GM23338 (cell line): ENCODE measurements around the gene OR2V2. TPM values are rescaled to one million over a fixed set of nuclear protein-coding genes. Genes with fewer than 3 reads are reported as not detected.

Experiments used
- ATAC-seq: fragments of 200-7000 bp; cut with Tn5 transposase; 3 replicates; pipeline ENCODE4 v1.9.1; 2020
- DNase-seq: peaks from one replicate; pipeline ENCODE4 v3.0.0-alpha.2; 2015; ENCODE audit warnings: low spot score
- H2AFZ ChIP-seq: fragments of 200-600 bp; sonication (generic); 2 replicates; pipeline ENCODE4 v1.8.0; 2016; ENCODE audit warnings: antibody characterized with exemption, mild to moderate bottlenecking, moderate library complexity
- H3F3A ChIP-seq: fragments of 200-600 bp; sonication (generic); replicated peaks from 2 replicates; pipeline ENCODE4 v1.8.0; 2017; ENCODE audit warnings: antibody characterized with exemption, mixed run types, low read depth
- H3K27ac ChIP-seq: fragments of 200-600 bp; sonication (generic); 2 replicates; pipeline ENCODE4 v1.6.1; 2016; ENCODE audit warnings: low read depth
- H3K27me3 ChIP-seq: fragments of 200-600 bp; sonication (generic); 2 replicates; pipeline ENCODE4 v1.8.0; 2016; ENCODE audit warnings: mild to moderate bottlenecking, mixed run types, moderate library complexity; ENCODE audit not compliant: insufficient read depth
- H3K36me3 ChIP-seq: fragments of 200-600 bp; sonication (generic); 2 replicates; pipeline ENCODE4 v1.8.0; 2016; ENCODE audit warnings: mild to moderate bottlenecking; ENCODE audit not compliant: insufficient read depth
- H3K4me1 ChIP-seq: fragments of 200-600 bp; sonication (generic); 2 replicates; pipeline ENCODE4 v1.8.0; 2016; ENCODE audit warnings: mild to moderate bottlenecking, moderate library complexity; ENCODE audit not compliant: insufficient read depth
- H3K4me2 ChIP-seq: fragments of 200-600 bp; sonication (generic); 2 replicates; pipeline ENCODE4 v1.7.1; 2017; ENCODE audit warnings: mixed run types
- H3K4me3 ChIP-seq: fragments of 200-600 bp; sonication (generic); 2 replicates; pipeline ENCODE4 v1.6.1; 2016; ENCODE audit warnings: mixed run types
- H3K79me2 ChIP-seq: fragments of 200-600 bp; sonication (generic); replicated peaks from 2 replicates; pipeline ENCODE4 v1.8.0; 2017; ENCODE audit warnings: mild to moderate bottlenecking; ENCODE audit not compliant: insufficient read depth
- H3K9me2 ChIP-seq: fragments of 200-600 bp; sonication (generic); 2 replicates; pipeline ENCODE4 v1.8.0; 2017; ENCODE audit not compliant: insufficient read depth
- H4K20me1 ChIP-seq: fragments of 200-600 bp; sonication (generic); replicated peaks from 2 replicates; pipeline ENCODE4 v1.8.0; 2017; ENCODE audit warnings: mild to moderate bottlenecking; ENCODE audit not compliant: insufficient read depth
- H3K27ac Mint-ChIP-seq: 2 replicates; pipeline ENCODE4 v1.8.0; 2020; ENCODE audit warnings: inconsistent platforms, mild to moderate bottlenecking, moderate library complexity, mixed read lengths
- H3K27me3 Mint-ChIP-seq: 3 replicates; pipeline ENCODE4 v1.8.0; 2022; ENCODE audit warnings: low read depth, mild to moderate bottlenecking, moderate library complexity, mixed read lengths, inconsistent platforms; ENCODE audit not compliant: insufficient read depth, poor library complexity
- H3K36me3 Mint-ChIP-seq: 3 replicates; pipeline ENCODE4 v1.8.0; 2021; ENCODE audit warnings: low read depth, mild to moderate bottlenecking, inconsistent platforms, moderate library complexity, mixed read lengths
- H3K4me1 Mint-ChIP-seq: 3 replicates; pipeline ENCODE4 v1.8.0; 2020; ENCODE audit warnings: mild to moderate bottlenecking, inconsistent platforms, mixed read lengths
- H3K4me3 Mint-ChIP-seq: 3 replicates; pipeline ENCODE4 v1.8.0; 2021; ENCODE audit warnings: moderate library complexity, mild to moderate bottlenecking, inconsistent platforms, mixed read lengths
- H3K9me3 Mint-ChIP-seq: 3 replicates; pipeline ENCODE4 v1.8.0; 2020; ENCODE audit warnings: moderate library complexity, mild to moderate bottlenecking, inconsistent platforms, mixed read lengths
- CREB1 ChIP-seq: fragments of 250-450 bp; sonication (Bioruptor Pico); IDR thresholded peaks from 2 replicates; pipeline ENCODE4 v1.5.0; 2020; ENCODE audit warnings: low read depth, mild to moderate bottlenecking, moderate library complexity
- EZH2 ChIP-seq: fragments of 200-600 bp; sonication (generic); IDR thresholded peaks from one replicate; pipeline ENCODE4 v1.8.0; 2017; ENCODE audit warnings: antibody characterized with exemption, mild to moderate bottlenecking, low read depth; ENCODE audit not compliant: unreplicated experiment
- JUNB ChIP-seq: IDR thresholded peaks from one replicate; pipeline ENCODE4 v1.6.1; 2016; ENCODE audit warnings: antibody characterized with exemption; ENCODE audit not compliant: unreplicated experiment
- NANOG ChIP-seq: IDR thresholded peaks from 2 replicates; pipeline ENCODE4 v1.6.1; 2016; ENCODE audit warnings: antibody characterized with exemption, borderline replicate concordance
- ZNF331 ChIP-seq: fragments of 250-450 bp; sonication (Bioruptor Pico); IDR thresholded peaks from 2 replicates; pipeline ENCODE4 v1.5.0; 2020; ENCODE audit warnings: low read depth, mild to moderate bottlenecking, moderate library complexity
- polyA plus RNA-seq: library from polyadenylated mRNA; unstranded; fragments of >200 nt; fragmentation: Nextera tagmentation; extraction: Ambion mirVana; gene quantifications from 2 replicates; pipeline ENCODE4 v1.2.1, GENCODE V29; 2016
- total RNA-seq: library from RNA; depleted of rRNA; stranded (reverse); fragments of >200 nt; shearing (Covaris generic); gene quantifications from 2 replicates; pipeline ENCODE4 v1.2.3, GENCODE V29; 2014
- TF ChIP-seq, protein P1 (sequence below): IDR thresholded peaks from one replicate; pipeline ENCODE4 v1.6.1; 2018; ENCODE audit warnings: antibody characterized with exemption; ENCODE audit not compliant: unreplicated experiment
- TF ChIP-seq, protein P2 (sequence below), 2 experiments: fragments of 200-600 bp in 1 of 2; sonication (generic) in 1 of 2; conservative IDR thresholded peaks; 2 replicates each; pipeline versions ENCODE4 v1.5.1 to v1.6.1; 2016 to 2017; ENCODE audit warnings: antibody characterized with exemption in 2 of 2, low read depth in 2 of 2, mild to moderate bottlenecking in 2 of 2, moderate library complexity in 1 of 2
- TF ChIP-seq, protein P3 (sequence below): IDR thresholded peaks from 2 replicates; pipeline ENCODE4 v1.6.1; 2016; ENCODE audit warnings: antibody characterized with exemption
- TF ChIP-seq, protein P4 (sequence below): fragments of 250-450 bp; sonication (Bioruptor Pico); IDR thresholded peaks from 2 replicates; pipeline ENCODE4 v1.5.0; 2020; ENCODE audit warnings: mild to moderate bottlenecking, moderate library complexity

The OR2V2 gene
- total and polyA plus RNA-seq, 2 experiments from 2014 or later: not detected

DNA sequence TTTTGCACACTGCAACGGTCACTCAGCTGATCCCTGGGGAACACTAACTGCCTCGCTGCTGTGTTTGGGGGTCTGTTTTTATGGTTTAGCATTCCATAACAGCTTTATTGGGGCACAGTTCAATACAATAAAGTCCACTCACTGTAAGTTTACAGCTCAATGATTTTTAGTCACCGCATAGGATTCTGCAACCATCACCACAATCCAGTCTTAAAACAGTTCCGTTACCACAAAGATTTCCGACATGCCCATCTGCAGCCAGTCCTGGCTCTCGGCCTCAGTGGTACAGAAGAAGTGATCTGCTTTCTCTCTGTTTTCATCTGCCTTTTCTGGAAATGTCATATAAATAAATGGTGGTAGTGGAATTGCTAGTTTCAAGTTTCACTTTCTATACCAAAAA is 23.6 kb downstream of the OR2V2 start:
- H3K4me1 ChIP-seq: peaks cover 4% of the 10 kb centered on the region
- peaks cover 3% of the 10 kb centered on the region; the same call in 1 of the 2 replicates for H3F3A ChIP-seq
- no peak for ATAC-seq
- no peak overlapping the region for H3K27ac ChIP-seq
- H3K27ac Mint-ChIP-seq: no peak overlapping the region
- no peaks in the 10 kb centered on the region for H3K9me2 ChIP-seq
- DNase-seq: no peak
- H3K79me2 ChIP-seq: no peaks in the 10 kb centered on the region
- H2AFZ ChIP-seq: no peak overlapping the region
- peak overlapping the region; percentile 89; the same call in 1 of the 2 replicates for H3K4me2 ChIP-seq
- no peaks in the 10 kb centered on the region for H4K20me1 ChIP-seq
- peaks cover 62% of the 10 kb centered on the region for H3K27me3 Mint-ChIP-seq
- peaks cover 24% of the 10 kb centered on the region for H3K4me1 Mint-ChIP-seq
- H3K4me3 Mint-ChIP-seq: peak overlapping the region; percentile 81
- H3K36me3 ChIP-seq: no peaks in the 10 kb centered on the region
- H3K27me3 ChIP-seq: peaks cover 34% of the 10 kb centered on the region
- no peaks in the 10 kb centered on the region; the same call in 2 of the 3 replicates for H3K36me3 Mint-ChIP-seq
- peak; percentile 24 for TF ChIP-seq EZH2
- TF ChIP-seq, protein P1, sequence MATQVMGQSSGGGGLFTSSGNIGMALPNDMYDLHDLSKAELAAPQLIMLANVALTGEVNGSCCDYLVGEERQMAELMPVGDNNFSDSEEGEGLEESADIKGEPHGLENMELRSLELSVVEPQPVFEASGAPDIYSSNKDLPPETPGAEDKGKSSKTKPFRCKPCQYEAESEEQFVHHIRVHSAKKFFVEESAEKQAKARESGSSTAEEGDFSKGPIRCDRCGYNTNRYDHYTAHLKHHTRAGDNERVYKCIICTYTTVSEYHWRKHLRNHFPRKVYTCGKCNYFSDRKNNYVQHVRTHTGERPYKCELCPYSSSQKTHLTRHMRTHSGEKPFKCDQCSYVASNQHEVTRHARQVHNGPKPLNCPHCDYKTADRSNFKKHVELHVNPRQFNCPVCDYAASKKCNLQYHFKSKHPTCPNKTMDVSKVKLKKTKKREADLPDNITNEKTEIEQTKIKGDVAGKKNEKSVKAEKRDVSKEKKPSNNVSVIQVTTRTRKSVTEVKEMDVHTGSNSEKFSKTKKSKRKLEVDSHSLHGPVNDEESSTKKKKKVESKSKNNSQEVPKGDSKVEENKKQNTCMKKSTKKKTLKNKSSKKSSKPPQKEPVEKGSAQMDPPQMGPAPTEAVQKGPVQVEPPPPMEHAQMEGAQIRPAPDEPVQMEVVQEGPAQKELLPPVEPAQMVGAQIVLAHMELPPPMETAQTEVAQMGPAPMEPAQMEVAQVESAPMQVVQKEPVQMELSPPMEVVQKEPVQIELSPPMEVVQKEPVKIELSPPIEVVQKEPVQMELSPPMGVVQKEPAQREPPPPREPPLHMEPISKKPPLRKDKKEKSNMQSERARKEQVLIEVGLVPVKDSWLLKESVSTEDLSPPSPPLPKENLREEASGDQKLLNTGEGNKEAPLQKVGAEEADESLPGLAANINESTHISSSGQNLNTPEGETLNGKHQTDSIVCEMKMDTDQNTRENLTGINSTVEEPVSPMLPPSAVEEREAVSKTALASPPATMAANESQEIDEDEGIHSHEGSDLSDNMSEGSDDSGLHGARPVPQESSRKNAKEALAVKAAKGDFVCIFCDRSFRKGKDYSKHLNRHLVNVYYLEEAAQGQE: no peak
- H3K9me3 Mint-ChIP-seq: peaks cover 14% of the 10 kb centered on the region; the same call in 2 of the 3 replicates
- H3K4me3 ChIP-seq: peak overlapping the region; percentile 61

DNA sequence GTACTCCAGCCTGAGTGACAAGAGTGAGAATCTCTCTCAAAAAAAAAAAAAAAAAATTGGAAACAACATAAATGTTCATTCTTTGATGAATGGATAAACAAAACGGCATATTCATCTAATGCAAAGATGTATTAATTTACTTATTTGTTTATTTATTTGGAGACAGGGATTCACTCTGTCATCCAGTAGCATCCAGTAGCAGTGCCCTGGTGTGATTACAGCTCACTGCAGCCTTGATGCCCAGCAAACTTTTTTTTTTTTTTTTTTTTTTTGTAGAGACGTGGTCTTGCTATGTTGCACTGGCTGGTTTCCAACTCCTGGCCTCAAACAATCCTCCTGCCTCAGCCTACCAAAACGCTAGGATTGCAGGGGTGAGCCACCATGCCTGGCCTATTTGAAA is 24.4 kb downstream of the OR2V2 start:
- Histone ChIP-seq H3K4me2 (no peak overlapping the region), H3K4me3 (no peak overlapping the region), H3K9me2 (no peaks in the 10 kb centered on the region), H3F3A (peaks cover 3% of the 10 kb centered on the region; the same call in 1 of the 2 replicates), H3K79me2 (no peaks in the 10 kb centered on the region), H2AFZ (no peak overlapping the region), H3K27ac (no peak overlapping the region), H3K4me1 (peaks cover 4% of the 10 kb centered on the region), H4K20me1 (no peaks in the 10 kb centered on the region), H3K36me3 (no peaks in the 10 kb centered on the region), H3K27me3 (peaks cover 34% of the 10 kb centered on the region)
- Mint-ChIP-seq H3K36me3 (no peaks in the 10 kb centered on the region; the same call in 2 of the 3 replicates), H3K27ac (no peak overlapping the region), H3K4me3 (0 out of 3 replicates have a peak overlapping the region, but pooled peaks have one; percentile 86), H3K27me3 (peaks cover 57% of the 10 kb centered on the region), H3K9me3 (peaks cover 14% of the 10 kb centered on the region; the same call in 2 of the 3 replicates), H3K4me1 (peaks cover 24% of the 10 kb centered on the region)
- DNase-seq: no peak
- no peak for ATAC-seq
- TF ChIP-seq, protein P2, sequence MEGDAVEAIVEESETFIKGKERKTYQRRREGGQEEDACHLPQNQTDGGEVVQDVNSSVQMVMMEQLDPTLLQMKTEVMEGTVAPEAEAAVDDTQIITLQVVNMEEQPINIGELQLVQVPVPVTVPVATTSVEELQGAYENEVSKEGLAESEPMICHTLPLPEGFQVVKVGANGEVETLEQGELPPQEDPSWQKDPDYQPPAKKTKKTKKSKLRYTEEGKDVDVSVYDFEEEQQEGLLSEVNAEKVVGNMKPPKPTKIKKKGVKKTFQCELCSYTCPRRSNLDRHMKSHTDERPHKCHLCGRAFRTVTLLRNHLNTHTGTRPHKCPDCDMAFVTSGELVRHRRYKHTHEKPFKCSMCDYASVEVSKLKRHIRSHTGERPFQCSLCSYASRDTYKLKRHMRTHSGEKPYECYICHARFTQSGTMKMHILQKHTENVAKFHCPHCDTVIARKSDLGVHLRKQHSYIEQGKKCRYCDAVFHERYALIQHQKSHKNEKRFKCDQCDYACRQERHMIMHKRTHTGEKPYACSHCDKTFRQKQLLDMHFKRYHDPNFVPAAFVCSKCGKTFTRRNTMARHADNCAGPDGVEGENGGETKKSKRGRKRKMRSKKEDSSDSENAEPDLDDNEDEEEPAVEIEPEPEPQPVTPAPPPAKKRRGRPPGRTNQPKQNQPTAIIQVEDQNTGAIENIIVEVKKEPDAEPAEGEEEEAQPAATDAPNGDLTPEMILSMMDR (conservative IDR thresholded peaks at IDR 0.05; ENCODE audit: low read depth in 2 of 2): no peak
- TF ChIP-seq CREB1 (CRISPR knock-in tag) (no peak), JUNB (no peak), EZH2 (no peak), NANOG (no peak), ZNF331 (CRISPR knock-in tag) (no peak)
- TF ChIP-seq, protein P3, sequence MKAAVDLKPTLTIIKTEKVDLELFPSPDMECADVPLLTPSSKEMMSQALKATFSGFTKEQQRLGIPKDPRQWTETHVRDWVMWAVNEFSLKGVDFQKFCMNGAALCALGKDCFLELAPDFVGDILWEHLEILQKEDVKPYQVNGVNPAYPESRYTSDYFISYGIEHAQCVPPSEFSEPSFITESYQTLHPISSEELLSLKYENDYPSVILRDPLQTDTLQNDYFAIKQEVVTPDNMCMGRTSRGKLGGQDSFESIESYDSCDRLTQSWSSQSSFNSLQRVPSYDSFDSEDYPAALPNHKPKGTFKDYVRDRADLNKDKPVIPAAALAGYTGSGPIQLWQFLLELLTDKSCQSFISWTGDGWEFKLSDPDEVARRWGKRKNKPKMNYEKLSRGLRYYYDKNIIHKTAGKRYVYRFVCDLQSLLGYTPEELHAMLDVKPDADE: no peak
- TF ChIP-seq, protein P4, sequence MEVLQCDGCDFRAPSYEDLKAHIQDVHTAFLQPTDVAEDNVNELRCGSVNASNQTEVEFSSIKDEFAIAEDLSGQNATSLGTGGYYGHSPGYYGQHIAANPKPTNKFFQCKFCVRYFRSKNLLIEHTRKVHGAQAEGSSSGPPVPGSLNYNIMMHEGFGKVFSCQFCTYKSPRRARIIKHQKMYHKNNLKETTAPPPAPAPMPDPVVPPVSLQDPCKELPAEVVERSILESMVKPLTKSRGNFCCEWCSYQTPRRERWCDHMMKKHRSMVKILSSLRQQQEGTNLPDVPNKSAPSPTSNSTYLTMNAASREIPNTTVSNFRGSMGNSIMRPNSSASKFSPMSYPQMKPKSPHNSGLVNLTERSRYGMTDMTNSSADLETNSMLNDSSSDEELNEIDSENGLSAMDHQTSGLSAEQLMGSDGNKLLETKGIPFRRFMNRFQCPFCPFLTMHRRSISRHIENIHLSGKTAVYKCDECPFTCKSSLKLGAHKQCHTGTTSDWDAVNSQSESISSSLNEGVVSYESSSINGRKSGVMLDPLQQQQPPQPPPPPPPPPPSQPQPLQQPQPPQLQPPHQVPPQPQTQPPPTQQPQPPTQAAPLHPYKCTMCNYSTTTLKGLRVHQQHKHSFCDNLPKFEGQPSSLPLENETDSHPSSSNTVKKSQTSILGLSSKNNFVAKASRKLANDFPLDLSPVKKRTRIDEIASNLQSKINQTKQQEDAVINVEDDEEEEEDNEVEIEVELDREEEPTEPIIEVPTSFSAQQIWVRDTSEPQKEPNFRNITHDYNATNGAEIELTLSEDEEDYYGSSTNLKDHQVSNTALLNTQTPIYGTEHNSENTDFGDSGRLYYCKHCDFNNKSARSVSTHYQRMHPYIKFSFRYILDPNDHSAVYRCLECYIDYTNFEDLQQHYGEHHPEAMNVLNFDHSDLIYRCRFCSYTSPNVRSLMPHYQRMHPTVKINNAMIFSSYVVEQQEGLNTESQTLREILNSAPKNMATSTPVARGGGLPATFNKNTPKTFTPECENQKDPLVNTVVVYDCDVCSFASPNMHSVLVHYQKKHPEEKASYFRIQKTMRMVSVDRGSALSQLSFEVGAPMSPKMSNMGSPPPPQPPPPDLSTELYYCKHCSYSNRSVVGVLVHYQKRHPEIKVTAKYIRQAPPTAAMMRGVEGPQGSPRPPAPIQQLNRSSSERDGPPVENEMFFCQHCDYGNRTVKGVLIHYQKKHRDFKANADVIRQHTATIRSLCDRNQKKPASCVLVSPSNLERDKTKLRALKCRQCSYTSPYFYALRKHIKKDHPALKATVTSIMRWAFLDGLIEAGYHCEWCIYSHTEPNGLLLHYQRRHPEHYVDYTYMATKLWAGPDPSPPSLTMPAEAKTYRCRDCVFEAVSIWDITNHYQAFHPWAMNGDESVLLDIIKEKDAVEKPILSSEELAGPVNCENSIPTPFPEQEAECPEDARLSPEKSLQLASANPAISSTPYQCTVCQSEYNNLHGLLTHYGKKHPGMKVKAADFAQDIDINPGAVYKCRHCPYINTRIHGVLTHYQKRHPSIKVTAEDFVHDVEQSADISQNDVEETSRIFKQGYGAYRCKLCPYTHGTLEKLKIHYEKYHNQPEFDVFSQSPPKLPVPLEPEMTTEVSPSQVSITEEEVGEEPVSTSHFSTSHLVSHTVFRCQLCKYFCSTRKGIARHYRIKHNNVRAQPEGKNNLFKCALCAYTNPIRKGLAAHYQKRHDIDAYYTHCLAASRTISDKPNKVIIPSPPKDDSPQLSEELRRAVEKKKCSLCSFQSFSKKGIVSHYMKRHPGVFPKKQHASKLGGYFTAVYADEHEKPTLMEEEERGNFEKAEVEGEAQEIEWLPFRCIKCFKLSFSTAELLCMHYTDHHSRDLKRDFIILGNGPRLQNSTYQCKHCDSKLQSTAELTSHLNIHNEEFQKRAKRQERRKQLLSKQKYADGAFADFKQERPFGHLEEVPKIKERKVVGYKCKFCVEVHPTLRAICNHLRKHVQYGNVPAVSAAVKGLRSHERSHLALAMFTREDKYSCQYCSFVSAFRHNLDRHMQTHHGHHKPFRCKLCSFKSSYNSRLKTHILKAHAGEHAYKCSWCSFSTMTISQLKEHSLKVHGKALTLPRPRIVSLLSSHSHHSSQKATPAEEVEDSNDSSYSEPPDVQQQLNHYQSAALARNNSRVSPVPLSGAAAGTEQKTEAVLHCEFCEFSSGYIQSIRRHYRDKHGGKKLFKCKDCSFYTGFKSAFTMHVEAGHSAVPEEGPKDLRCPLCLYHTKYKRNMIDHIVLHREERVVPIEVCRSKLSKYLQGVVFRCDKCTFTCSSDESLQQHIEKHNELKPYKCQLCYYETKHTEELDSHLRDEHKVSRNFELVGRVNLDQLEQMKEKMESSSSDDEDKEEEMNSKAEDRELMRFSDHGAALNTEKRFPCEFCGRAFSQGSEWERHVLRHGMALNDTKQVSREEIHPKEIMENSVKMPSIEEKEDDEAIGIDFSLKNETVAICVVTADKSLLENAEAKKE (CRISPR knock-in tag): no peak
